Colonic mucosa (tissue), 4 donors: Measurements from ENCODE around the gene ARID3A. TPM values are rescaled to one million over a fixed set of nuclear protein-coding genes. Genes with fewer than 3 reads are reported as not detected.

Experiments
- DNase-seq: peaks from one replicate; pipeline ENCODE4 v3.0.0-alpha.2; 2020
- H3K27ac ChIP-seq: fragments of 200-600 bp; one replicate; pipeline ENCODE4 v1.8.0; 2021
- H3K27me3 ChIP-seq: fragments of 200-600 bp; one replicate; pipeline ENCODE4 v1.8.0; 2021
- H3K36me3 ChIP-seq: fragments of 200-600 bp; one replicate; pipeline ENCODE4 v1.8.0; 2021
- H3K4me1 ChIP-seq: fragments of 200-600 bp; one replicate; pipeline ENCODE4 v1.8.0; 2021; ENCODE audit warnings: mild to moderate bottlenecking
- H3K4me3 ChIP-seq: fragments of 200-600 bp; one replicate; pipeline ENCODE4 v1.8.0; 2021
- H3K9ac ChIP-seq, 2 donors: one replicate each; pipeline ENCODE4 v1.7.0; 2013; ENCODE audit warnings: control low read depth in 2 of 2, low read depth in 2 of 2, low read length in 2 of 2
- H3K9me3 ChIP-seq: fragments of 200-600 bp; one replicate; pipeline ENCODE4 v1.8.0; 2021
- CTCF ChIP-seq: fragments of 200-600 bp; IDR thresholded peaks from one replicate; pipeline ENCODE4 v1.8.0; 2022; ENCODE audit warnings: antibody characterized with exemption, mild to moderate bottlenecking
- intact Hi-C: fragments of 100-400 bp; cut with DNase I; formaldehyde crosslinking; loops from one replicate; pipeline ENCODE4 v1.14.1; 2022
- total RNA-seq, 2 donors: library from RNA; stranded (reverse); fragmentation: NEBNext Ultra II Directional in 1 of 2; extraction: Animal tissue kit (Norgen Biotek cat#: 25700) in 1 of 2; gene quantifications; one replicate each; pipeline ENCODE4 v1.2.1, GENCODE V29; 2021
- donor health status: healthy.
- donor health status: DM: no; HTN: no; CAD: no.
- donor health status: DM: no; HTN: no; CAD: no.

ARID3A gene
- total RNA-seq, 2 donors from 2014 or later = 8.7 to 13.0 TPM

- H3K36me3 ChIP-seq = no peaks in the 10 kb centered on the region
- DNase-seq = no peak
- peaks cover 7% of the 10 kb centered on the region for H3K4me1 ChIP-seq
- H3K27ac ChIP-seq = no peak overlapping the region
- intact Hi-C loops = no loop called here
- H3K9me3 ChIP-seq = no peaks in the 10 kb centered on the region
- no peak for TF ChIP-seq CTCF
- no peak overlapping the region for H3K4me3 ChIP-seq
- peaks cover 37% of the 10 kb centered on the region for H3K27me3 ChIP-seq
- no peak overlapping the region for H3K9ac ChIP-seq
These were observed 69.4 kb downstream of the ARID3A start for GRCh38 chr19:995051-995827.

GRCh38 chr19:996051-996838 lies 70.4 kb downstream of the ARID3A start:
- H3K4me1 ChIP-seq = peaks cover 7% of the 10 kb centered on the region
- H3K9me3 ChIP-seq = no peaks in the 10 kb centered on the region
- no peaks in the 10 kb centered on the region for H3K36me3 ChIP-seq
- H3K27me3 ChIP-seq = peaks cover 44% of the 10 kb centered on the region
- H3K4me3 ChIP-seq = no peak overlapping the region
- DNase-seq = peak; percentile 47
- H3K27ac ChIP-seq = no peak overlapping the region
- TF ChIP-seq CTCF = no peak
- no peak overlapping the region for H3K9ac ChIP-seq
- intact Hi-C loops = no loop called here

- intact Hi-C loops = no loop called here
- Histone ChIP-seq H3K9me3 (no peaks in the 10 kb centered on the region), H3K4me3 (no peak overlapping the region), H3K27ac (no peak overlapping the region), H3K9ac (no peak overlapping the region), H3K27me3 (peaks cover 51% of the 10 kb centered on the region), H3K36me3 (no peaks in the 10 kb centered on the region), H3K4me1 (peaks cover 7% of the 10 kb centered on the region)
- no peak for TF ChIP-seq CTCF
- DNase-seq = no peak
These were observed 72.2 kb downstream of the ARID3A start for GRCh38 chr19:998064-998463.

- DNase-seq = no peak
- peaks cover 51% of the 10 kb centered on the region for H3K27me3 ChIP-seq
- no peaks in the 10 kb centered on the region for H3K36me3 ChIP-seq
- no peak for TF ChIP-seq CTCF
- H3K9me3 ChIP-seq = no peaks in the 10 kb centered on the region
- no peak overlapping the region for H3K4me3 ChIP-seq
- H3K27ac ChIP-seq = no peak overlapping the region
- intact Hi-C loops = no loop called here
- H3K9ac ChIP-seq = no peak overlapping the region
- H3K4me1 ChIP-seq = peaks cover 7% of the 10 kb centered on the region
These were observed 73.5 kb downstream of the ARID3A start for GRCh38 chr19:999379-999719.

GRCh38 chr19:1000095-1000494 lies 74.3 kb downstream of the ARID3A start, which contains the start of gene GRIN3B:
GRIN3B (plus strand) TSS chr19:1000419; CDS start chr19:1000438, 19 bp downstream.
- Histone ChIP-seq H3K4me3 (no peak within 1 kb of the TSS), H3K4me1 (peaks cover 7% of the 10 kb centered on the region), H3K27me3 (peaks cover 51% of the 10 kb centered on the region), H3K27ac (no peak within 1 kb of the TSS), H3K9me3 (no peaks in the 10 kb centered on the region), H3K9ac (no peak within 1 kb of the TSS), H3K36me3 (no peaks in the 10 kb centered on the region)
- no peak for TF ChIP-seq CTCF
- intact Hi-C loops = no loop called here
- DNase-seq = peak; percentile 65
